HG03039 (cell line): ENCODE measurements around the gene ZNF221.
A peak's percentile ranks its signal among the peaks of the same experiment; 100 is the strongest.
"Not testable (repeated sequence)": the region's sequence is repeated elsewhere in the genome, so short reads cannot be mapped to it uniquely, and the experiment has no call there.

Experiments
- ATAC-seq: cut with Tn5 transposase; IDR thresholded peaks from one replicate; pipeline ENCODE4 v1.9.1; 2021; ENCODE audit warnings: mild to moderate bottlenecking, moderate library complexity; ENCODE audit not compliant: unreplicated experiment

Gene ZNF221

DNA sequence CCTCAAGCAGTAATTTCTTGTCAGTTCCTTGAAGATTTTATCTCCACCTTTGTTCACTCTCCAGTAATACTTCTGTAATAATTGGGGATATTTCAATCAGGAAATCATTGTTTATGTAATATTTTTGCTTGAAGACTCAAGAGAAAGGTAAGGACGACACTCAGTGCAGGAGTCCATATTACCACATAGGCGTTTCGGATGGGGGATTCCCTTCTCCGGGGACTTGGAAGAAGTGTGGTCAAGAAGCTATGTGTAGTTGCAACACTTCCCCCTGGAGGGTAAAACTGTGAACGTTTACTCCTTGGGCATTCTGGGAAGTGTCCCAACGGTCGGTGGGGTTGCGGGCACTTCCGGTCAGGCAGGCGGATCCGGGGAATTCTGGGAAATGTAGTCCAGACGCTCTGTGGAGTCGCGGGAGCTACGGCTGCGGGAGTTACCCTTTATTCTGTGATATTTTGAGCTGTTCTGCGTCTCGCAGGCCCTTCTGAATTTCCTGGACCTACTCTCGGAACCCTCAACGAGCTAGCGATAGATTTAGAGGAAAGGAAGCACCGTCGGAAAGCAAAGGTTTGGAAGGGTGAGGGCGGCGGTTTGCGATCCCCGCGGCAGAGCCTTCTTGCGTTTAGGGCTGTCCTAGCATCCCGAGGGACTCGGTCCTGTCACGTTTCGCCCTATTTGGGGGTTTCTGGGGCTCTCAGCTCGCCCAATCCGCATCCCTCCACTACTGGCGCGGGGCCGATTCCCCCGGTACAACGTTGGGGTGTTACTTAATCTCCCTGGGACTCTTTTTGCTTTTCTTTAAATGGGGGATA lies at the start of gene ZNF221:
ZNF221 (plus strand) TSS at position 395 of the 812 bp plus-strand sequence. CDS start 11,499 bp downstream, outside the sequence.
- ATAC-seq: peak; percentile 68

GRCh38 chr19:43901395-43902390 lies 49.3 kb upstream of the ZNF221 start:
- ATAC-seq: no peak

- no peak for ATAC-seq
Measured at GRCh38 chr19:43902399-43902798, 48.6 kb upstream of the ZNF221 start.

GRCh38 chr19:43905897-43906296 lies 45.1 kb upstream of the ZNF221 start:
- ATAC-seq: no peak

- no peak for ATAC-seq
Measured at GRCh38 chr19:43906774-43907173, 44.3 kb upstream of the ZNF221 start.

DNA sequence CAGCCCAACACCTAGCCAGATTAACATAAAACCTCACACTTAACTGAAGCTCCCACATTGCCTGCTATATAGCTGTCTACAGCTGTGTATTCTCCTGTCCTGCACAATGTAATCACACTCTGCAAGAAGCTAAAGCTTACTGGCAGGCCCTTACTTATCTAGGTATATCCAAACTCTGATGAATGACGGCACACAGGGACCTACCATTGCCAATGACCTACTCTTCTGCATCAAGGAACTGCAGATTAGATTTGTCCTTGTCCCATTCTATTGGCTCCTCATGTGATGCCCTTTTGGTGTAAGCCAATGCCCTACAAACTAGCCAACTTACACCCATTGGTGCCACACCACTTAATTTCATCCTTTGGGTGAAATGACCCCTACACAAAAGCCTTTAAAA lies 42.4 kb upstream of the ZNF221 start:
- no peak for ATAC-seq

DNA sequence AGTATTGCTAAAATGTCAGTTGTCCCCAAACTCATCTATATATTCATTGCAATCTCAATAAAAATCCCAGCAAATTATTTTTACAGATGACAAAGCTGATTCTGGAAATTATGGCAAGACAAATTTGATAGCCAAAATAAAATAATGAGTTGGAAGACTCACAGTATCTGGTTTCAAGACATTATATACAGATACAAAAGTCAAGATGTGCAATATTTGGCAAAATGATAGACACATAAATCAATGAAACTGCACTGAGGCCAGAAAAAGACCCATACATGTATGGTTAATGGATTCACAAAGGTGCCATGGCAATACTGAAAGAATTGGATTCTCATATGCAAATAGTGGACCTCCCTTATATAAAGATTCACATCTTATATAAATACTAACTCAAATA lies 40.1 kb upstream of the ZNF221 start:
- no peak for ATAC-seq

DNA sequence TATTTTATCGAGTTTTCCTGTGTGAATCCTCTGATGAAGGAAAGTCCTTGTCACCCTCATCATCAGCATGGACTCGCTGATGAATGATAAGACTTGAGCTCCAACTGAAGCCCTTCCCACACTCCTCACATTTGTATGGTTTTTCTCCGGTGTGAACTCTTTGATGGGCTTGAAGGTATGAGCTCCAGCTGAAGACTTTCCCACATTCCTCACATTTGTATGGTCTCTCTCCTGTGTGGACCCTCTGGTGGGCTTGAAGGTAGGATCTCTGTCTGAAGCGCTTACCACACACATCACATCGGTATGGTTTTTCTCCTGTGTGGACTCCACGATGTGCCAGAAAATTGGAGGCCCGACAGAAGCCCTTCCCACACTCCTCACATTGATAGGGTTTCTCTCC lies 37.6 kb upstream of the ZNF221 start:
- no peak for ATAC-seq

GRCh38 chr19:43914051-43914450 lies 37.0 kb upstream of the ZNF221 start:
- ATAC-seq: no peak

- ATAC-seq: no peak
Measured at GRCh38 chr19:43923875-43924274, 27.2 kb upstream of the ZNF221 start.

DNA sequence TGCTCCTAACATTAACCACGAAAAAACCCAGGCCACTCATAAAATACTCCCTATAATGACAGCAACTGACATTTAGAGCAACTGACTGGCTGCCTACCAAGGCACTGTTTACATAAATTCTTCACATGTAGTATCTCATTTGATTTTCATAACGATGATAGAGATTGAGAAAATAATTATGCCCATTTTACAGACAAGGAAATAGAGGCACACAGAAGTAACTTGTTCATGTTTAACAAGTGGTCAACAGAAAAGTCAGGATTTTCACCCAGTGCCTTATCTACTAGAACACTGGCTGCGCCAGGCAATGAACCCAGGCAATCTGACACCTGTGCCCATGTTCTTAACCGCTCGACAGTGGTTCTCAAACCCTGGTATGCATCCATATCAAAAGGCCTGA lies 22.2 kb upstream of the ZNF221 start:
- no peak for ATAC-seq

DNA sequence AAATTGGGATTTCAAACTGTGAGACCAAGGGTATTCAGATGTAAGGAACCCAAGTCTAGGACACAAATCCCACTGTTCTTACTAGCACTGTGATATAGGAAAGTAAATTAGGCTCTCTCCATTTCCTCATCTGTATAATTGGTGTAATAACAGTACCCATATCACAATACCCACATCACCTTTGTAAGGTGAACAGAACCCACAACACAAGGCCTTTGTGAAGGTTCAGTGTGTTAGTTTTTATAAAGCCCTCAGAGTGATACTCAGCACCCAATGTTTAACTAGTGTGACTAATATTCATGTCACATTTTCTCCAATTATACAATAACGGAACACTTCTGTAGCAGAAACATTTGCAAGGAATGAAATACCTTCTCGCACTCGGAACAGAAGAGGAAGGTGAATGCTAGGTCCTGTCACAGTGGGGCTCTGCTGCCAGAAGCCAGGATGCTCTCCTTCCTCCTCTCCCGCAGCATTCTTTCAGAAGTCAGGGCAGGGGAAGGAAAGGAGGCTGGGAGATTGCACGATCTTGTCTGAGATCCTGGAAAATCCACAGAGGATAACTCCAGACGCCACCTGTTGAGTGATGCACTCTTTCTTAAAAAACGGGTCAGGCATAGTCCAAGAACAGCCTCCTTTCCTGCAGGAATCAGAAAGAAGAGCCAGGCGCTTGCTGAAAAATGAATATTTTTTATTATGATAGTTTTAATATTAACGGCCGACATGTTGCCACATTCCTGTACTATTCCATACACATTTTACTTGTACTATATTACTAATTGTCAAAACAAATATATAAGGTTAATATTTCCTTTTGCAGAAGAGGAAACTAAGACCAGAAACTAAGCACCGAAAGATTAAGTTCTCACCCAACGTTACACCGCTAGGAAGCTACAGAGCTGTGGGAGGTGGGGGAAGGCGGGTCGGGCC lies 16.7 kb upstream of the ZNF221 start:
- ATAC-seq: no peak

DNA sequence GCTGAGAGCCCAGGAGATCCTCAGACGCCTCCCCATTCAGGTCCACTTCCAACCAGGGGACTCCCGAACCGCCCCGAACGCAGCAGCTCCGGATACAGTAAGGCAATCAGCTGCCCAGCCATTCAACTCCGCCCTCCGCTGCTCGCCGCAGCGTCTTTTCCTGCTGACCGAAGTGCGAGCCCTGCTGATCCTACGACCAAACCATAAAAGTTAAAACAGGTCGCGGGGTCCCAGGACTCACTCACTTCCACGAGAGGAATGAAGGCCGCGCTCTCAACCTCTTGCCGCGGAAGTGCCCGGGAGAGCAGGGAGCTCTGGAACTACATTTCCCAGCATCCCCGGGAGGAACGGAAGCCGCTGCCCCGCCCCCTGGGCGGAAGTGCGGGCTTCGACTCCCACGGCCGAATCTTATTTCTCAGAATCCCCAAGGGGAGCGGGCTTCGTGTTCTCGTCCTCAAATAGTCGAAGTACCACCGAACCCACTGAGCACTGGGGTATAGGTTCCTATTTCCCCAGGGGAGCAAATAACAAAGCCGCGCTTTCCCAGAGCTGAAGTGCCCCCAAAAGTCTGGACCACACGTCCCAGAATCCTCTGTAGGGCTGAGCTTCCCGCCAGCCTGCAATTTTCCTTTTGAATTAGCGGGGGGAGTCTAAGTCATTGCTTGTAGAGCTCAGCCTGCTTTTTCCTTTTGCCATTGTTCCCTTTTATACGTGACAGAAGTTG lies 15.9 kb upstream of the ZNF221 start, which contains the start of gene ZNF45:
ZNF45 (minus strand) TSS at position 298 of the 724 bp plus-strand sequence. CDS start 13,097 bp downstream, outside the sequence.
- ATAC-seq: peak; percentile 70

- ATAC-seq: no peak
Measured at GRCh38 chr19:43936188-43936587, 14.8 kb upstream of the ZNF221 start.

- ATAC-seq: no peak
Measured at GRCh38 chr19:43939557-43940260, 11.3 kb upstream of the ZNF221 start.

- no peak for ATAC-seq
Measured at GRCh38 chr19:43940719-43941118, 10.3 kb upstream of the ZNF221 start.

DNA sequence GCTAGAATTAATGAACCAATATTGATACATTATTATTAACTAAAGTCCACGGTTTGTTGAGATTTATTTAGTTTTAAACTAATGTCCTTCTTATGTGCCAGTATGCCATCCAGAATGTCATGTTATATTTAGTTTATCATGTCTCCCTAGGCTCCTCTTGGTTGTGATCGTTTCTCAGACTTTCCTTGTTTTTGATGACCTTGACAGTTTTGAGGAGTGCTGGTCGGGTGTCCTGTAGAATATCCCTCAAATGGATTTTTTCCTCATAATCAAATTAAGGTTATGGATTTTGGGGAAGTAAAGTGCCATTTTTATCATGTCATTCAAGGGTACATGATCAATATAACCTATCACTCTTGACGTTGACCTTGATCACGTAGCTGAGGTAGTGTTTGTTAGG lies 9.8 kb upstream of the ZNF221 start:
- no peak for ATAC-seq

DNA sequence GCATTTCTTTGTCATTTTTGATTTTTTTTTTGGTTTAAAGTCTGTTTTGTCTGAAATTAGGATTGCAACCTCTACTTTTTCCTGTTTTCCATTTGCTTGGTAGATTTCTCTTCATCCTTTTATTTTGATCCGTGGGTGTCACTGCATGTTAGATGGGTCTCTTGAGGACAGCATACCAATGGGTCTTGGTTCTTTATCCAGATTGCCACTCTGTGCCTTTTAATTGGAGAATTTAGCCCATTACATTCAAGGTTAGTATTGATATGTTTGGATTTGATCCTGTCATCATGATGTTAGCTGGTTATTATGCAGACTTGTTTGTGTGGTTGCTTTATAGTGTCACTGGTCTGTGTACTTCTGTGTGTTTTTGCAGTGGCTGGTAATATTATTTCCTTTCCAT lies 3.6 kb upstream of the ZNF221 start:
- not testable (repeated sequence) for ATAC-seq

DNA sequence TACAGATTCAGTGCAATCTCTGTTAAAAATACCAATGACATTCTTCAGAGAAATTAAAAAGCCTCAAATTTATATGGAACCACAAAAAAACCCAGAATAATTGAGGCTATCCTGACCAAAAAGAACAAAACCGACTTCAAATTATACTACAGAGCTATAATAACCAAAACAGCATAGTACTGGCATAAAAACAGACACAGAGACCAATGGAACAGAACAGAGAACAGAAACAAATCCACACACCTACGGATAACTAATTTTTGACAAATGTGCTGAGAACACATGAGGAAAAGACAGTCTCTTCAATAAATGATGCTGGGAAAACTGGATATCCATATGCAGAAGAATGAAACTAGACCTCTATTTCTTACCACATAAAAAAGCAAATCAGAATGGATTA lies 1.2 kb upstream of the ZNF221 start:
- ATAC-seq: not testable (repeated sequence)
